Measurements from ENCODE around the gene TIMM44.
"Not testable (repeated sequence)": the region's sequence is repeated elsewhere in the genome, so short reads cannot be mapped to it uniquely, and the experiment has no call there.

The TIMM44 gene

GRCh38 chr19:7942981-7943443 is 454 bp downstream of the TIMM44 start:
- peak in 1 of 3 experiments; percentile 74 for DNase-seq

- no peak for DNase-seq
These were observed 1.4 kb downstream of the TIMM44 start for GRCh38 chr19:7941895-7942596.

DNA sequence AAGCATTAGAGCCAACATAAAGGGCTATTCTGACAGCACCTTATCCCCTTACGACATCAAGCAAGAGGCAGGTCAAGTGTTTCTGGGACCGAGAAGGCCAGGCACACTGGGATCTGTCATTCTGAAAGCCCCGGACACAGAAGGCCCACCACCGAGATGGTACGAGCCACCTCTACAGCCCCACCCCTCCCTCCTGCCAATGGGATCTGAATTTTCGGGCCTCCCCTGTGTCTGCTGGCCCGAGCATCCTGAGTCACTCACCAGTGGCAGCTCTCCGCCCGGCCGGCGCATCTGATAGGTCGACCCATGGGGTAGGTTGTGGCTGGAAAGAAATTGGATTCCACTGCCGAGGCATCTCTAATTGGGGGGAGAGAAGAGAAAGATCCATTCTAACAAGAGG is 2.6 kb downstream of the TIMM44 start:
- no peak for DNase-seq

DNA sequence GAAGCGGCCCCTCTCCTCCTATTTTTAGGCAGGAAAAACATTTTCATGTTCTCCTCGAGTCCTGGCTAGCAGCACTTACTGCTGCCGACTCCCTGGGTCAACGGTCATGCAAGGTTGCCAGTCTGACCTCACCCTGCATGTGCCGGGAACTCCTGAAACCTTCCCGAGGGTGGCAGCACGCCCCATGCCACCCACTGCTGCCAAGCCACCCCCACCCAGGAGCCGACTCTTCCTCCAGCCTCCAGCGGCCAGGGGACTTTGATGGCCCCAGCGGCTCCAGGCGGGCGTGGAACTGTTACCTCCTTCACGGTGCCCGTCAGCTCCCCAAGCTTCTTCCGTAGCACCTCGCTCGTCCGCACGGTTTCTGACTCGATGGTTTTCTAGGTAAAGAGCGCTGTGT is 8.7 kb downstream of the TIMM44 start:
- DNase-seq = no peak

DNA sequence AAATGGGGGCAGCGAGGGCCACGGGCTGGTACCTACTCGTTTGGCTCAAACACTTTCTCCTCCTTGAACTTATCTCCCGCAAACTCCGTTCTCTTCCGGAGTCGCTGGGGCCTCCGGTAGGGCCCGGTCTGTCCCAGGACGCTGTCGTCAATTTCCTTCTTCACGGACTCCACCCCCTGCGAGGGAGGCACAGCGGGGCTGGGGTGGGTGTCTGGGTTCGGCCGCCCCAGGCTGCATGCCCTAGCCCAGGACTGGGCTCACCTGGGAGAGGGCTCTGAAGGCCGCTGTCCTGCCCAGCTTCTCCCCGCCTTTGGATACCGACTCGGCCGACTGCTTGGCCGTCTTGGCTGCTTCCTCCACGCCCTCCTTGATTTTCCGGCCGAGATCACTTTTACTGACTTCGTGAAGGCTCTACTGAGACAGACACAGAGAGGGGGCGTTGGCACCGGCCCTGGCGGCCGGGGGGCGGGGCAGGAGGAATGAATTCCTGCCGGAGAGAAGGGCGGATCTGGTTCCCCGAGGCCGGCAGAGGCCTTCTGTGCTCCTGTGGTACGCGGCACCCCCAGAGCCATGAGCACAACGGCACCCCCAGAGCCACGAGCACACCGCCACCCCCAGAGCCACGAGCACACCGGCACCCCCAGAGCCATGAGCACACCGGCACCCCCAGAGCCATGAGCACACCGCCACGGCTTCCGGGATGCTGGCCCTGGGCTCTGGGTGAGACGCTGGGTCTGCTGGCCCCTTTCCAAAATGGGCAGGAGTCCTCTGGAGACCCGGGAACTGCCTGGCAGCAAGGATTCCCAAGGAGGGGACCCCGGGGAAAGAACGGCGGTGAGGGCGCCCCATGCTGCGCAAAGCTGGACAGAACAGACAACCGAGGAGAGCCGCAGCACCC is 9.4 kb downstream of the TIMM44 start:
- no peak for DNase-seq

- DNase-seq = no peak
These were observed 10.1 kb downstream of the TIMM44 start for GRCh38 chr19:7933411-7933810.

- no peak for DNase-seq
These were observed 10.6 kb downstream of the TIMM44 start for GRCh38 chr19:7932930-7933300.

DNA sequence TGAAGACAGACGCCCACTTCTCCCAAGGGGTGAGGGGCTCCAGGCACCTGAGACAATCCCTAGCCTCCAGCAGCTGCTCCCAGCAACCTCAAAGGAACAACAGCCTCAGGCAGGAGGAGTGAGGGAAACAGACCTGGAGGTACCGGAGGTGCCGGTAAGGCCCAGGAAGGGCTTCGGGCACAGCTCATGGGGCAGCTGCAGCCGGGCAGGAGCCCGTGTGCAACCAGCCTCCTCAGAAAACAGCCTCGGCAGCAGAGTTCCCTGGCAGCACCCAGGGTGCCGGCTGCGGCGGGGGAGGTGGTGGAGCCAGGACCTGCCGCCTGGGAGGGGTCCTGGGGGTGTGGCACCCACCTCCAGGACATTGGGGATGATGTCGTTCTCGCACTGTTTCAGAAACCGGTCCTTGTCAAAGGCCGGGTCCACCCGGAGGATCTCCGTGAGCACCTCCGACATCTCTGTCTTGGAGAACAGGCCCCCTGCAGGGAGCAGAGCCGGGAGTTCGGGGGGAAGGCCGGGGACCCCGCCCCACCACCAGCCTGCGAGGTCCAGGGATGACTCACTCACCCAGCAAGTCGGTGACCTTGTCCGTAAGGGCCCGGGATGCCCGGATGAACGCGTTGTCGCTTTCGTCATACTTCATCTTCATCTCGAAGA is 11.1 kb downstream of the TIMM44 start:
- DNase-seq = no peak

- DNase-seq = no peak
These were observed 12.0 kb downstream of the TIMM44 start for GRCh38 chr19:7931221-7932061.

GRCh38 chr19:7930765-7931164 is 12.7 kb downstream of the TIMM44 start:
- no peak for DNase-seq

GRCh38 chr19:7930030-7930429 is 13.4 kb downstream of the TIMM44 start:
- not testable (repeated sequence) for DNase-seq

DNA sequence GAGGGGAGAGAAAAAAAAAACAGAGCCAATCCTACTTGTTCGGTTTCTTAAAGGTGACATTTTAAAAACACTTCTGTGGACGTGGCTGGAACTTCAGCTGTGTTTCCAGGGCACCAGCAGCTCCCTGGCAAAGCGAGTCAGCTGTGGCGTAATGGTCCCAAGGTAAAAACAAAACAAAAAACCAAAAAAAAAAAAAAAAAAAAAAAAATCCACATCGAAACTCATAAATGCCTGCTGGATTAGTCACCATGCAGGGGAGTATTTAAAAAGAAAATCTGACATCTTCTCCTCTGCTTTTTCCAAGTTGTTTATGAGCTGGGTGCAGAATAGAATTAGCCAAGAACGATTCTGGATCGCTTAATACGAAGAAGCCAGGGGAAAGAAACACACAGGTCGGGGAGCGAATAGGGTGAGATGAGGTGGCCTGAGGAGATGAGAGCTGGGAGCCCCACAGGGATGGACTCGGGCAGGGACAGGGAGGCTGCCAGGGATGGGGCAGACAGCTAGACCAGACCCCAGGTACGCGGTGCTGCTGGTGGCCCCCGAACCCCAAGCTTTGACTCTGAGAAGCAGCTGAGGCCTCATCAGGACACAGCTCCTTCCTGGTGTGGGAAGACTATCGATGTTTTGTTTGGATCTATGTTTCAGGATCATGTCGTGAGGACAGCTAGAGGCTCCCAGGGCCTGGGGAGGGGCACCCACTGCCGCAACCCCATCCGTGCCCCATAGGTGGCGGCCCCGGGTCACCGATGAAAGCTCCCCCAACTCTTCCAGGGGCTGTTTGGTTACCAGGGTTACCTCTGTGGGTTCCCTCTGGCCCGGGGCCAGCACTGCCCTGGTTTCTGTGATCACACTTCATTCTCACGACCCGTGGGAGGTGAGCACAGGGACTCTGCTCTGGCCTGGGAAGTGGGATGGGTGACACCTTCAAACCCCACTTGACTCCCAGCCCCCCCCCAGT is 14.4 kb downstream of the TIMM44 start:
- DNase-seq = peak in 2 of 3 experiments; percentile 28 to 50

DNA sequence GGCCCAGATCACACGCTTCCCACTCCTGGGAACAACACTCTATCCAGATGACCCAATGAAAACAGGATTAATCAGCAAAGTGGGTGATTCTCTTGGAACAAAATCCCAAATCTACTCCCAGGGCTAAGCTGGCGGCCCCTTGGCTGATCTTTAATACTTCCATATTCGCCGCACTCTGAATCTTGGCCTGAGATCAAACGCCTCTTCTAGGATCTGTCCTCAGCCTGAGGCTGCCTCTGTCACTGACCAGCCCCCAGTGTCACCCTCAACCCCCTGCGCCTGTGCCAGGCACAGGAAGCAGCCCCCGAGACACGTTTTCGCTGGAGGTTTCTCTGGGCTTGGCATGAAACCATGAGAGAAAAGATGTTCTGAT is 15.1 kb downstream of the TIMM44 start:
- no peak for DNase-seq

DNA sequence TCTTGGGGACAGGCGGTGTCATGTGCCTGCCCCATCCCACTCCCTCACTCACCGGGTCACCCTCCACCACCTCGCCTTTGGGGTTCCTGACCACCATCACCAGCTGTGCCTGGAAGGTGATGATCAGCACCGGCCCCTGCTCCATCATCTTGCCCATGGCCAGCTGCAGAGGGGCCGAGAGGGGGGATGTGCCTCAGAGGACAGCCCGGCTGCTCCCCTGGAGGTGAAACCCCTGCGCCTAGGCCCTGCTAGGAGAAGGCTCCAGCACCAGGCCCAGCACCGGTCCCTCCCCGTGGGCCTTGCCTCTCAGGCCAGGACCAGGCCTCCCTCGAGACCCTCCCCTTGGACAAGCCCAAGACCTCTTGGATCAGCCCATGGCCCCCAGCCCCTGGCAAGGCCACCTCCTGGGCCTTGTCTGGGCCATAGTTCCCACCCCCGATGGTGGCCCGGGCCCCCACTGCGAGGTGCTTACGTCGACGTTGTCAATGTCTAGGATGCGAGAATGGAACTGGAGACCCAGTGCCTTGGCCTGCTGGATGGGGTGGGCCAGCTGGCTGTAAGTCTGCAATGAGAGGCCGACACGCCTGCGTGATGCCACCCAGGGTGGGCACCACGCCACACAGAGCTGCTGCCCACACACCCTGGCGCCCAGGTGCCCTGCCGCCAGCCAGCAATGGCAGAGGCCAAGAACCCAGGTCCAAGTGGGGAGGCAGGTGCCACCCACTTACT is 15.7 kb downstream of the TIMM44 start:
- no peak for DNase-seq

DNA sequence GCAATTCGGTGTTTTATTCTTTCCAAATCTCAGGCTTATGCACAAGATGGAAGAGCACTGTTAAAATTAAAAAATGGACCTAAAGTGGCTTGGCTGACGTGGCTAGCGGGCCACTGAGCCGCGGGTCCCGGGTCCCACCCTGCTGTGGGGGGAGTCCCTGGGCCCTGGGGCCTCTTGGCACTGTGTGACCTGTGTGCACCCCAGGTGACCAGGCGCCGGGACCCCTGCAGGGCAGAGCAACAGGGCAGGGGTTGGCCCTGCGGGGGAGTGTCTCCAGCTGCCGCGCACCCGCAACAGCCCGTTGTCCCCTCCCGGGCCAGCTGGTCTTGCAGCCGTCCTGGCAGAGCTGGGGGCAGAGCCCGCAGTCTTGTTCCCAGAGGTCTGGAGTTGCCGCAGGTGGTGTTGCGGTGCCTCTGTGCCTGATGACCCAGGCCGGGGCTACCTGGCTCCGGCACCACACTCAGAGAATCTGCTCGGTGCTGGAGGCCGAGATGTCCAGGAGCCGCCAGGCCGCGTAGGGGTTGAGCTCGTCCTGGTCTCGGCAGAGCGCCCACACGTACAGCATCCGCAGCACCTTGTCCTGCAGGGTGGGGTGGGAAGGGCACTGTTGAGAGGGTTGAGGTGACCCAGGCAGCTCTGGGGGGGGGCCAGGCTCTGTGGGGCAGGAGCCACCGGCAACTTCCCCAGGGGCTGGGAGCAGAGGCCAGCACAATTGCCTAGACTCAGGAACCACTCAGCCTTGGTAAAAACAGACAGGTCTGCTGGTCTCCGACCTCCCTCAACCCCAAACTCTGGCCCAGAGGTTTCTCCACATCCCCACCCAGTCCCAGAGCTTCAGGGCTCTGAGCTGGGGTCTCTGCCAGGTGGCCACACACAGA is 16.5 kb downstream of the TIMM44 start:
- DNase-seq = peak in 2 of 3 experiments; percentile 67 to 77

GRCh38 chr19:7926021-7926726 is 17.3 kb downstream of the TIMM44 start, which contains the start of gene CTXN1:
Gene CTXN1, minus strand, starts transcription at chr19:7926135. Its CDS starts 597 bp downstream, at chr19:7925538.
- DNase-seq = peak; percentile 59 to 81 (median 78)

DNA sequence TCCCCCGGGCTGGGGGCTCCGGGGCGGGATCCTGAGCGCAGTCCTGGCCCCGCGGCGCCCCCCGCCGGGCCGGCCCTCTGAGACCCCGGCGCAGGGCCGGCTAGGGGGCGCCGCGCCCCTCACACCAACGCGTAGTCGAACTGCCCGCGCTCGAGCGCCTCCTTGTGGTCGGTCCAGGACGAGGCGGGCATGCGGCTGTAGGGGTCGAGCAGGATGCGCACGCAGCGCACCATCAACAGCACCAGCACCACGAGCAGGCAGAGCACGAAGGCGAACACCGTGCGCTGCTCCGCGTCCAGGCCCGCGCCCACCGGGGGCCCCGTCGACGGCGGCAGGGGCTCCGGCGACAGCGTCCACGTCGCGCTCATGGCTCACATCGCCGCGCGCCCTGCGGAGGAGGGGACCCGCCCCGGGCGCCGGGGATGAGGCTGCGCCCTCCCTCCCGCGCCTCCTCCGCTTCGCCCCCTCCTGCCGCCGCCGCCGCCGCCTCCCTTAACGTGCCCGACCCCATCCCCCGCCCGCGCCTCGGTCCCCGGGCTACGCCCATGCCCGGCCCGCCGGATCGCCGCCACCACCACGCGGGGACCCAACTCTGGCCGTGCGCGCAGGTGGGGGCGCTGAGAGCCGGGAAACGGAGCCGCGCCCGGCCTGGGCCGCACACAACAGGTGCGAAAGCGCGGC is 18.2 kb downstream of the TIMM44 start:
- DNase-seq = peak; percentile 58 to 88 (median 88)

- no peak for DNase-seq
These were observed 18.8 kb downstream of the TIMM44 start for GRCh38 chr19:7924651-7925170.

All from NCI-H1417 (cell line).